ENCODE data around the gene NXPH4.

The NXPH4 gene

DNA sequence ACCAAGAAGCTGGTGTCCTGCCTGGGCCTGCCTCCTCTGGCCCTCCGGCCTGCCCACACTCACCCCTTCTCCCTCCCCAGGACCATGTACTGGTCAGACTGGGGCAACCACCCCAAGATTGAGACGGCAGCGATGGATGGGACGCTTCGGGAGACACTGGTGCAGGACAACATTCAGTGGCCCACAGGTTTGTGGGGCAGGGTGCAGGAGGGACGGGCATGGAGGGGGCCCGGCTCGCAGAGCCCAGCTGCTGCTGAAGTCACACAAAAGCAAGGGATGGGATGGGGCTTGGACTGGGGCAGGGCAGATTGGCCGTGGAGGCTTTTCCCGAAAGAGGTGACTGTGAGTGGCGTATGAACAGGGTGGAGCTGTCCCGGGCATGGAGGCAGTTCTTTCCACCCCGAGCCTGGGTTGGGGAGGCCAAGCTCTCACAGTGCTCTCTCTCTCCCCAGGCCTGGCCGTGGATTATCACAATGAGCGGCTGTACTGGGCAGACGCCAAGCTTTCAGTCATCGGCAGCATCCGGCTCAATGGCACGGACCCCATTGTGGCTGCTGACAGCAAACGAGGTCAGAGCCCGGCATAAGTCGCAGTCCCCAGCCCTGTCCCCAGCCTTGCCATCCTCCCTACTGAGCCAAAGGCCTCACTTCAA, 7.8 kb upstream of the NXPH4 start:
- H3K9me3 ChIP-seq, result no peaks in the 10 kb centered on the region
- TF ChIP-seq, protein P1, sequence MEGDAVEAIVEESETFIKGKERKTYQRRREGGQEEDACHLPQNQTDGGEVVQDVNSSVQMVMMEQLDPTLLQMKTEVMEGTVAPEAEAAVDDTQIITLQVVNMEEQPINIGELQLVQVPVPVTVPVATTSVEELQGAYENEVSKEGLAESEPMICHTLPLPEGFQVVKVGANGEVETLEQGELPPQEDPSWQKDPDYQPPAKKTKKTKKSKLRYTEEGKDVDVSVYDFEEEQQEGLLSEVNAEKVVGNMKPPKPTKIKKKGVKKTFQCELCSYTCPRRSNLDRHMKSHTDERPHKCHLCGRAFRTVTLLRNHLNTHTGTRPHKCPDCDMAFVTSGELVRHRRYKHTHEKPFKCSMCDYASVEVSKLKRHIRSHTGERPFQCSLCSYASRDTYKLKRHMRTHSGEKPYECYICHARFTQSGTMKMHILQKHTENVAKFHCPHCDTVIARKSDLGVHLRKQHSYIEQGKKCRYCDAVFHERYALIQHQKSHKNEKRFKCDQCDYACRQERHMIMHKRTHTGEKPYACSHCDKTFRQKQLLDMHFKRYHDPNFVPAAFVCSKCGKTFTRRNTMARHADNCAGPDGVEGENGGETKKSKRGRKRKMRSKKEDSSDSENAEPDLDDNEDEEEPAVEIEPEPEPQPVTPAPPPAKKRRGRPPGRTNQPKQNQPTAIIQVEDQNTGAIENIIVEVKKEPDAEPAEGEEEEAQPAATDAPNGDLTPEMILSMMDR (IDR thresholded peaks at IDR 0.05), result no peak
- H3K36me3 ChIP-seq, result peaks cover 73 to 91% (median 85%) of the 10 kb centered on the region in 3 donors
- no peaks in the 10 kb centered on the region for H3K27me3 ChIP-seq
- intact Hi-C loops (cut with DNase I; ENCODE audit: low total_unique reads), result no loop called here
- peak; percentile 33 to 81 for DNase-seq
- peak overlapping the region; percentile 6 to 34 for H3K27ac ChIP-seq
- peaks cover 0 to 21% (median 11%) of the 10 kb centered on the region in 4 donors for H3K4me1 ChIP-seq
- H3K4me3 ChIP-seq, result no peak overlapping the region

DNA sequence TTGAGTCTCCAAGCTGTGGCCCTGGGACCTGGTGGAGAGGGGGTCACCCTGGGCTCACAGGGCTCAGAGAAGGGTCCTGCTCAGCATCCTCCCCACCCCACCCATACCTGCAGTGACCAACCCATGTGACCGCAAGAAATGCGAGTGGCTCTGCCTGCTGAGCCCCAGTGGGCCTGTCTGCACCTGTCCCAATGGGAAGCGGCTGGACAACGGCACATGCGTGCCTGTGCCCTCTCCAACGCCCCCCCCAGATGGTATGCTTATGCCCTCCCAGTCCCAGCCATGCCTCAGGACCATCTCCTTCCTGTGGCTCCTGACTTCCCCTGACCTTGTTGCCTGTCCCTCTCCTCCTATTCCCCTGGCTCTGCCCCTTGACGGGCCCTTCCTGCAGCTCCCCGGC, 6.7 kb upstream of the NXPH4 start:
- intact Hi-C loops (cut with DNase I; ENCODE audit: low total_unique reads), result no loop called here
- H3K36me3 ChIP-seq, result peaks cover 61 to 79% (median 74%) of the 10 kb centered on the region in 3 donors
- TF ChIP-seq, protein P1 (IDR thresholded peaks at IDR 0.05), result no peak

GRCh38 chr12:57210461-57210860, 6.1 kb upstream of the NXPH4 start:
- no peaks in the 10 kb centered on the region for H3K9me3 ChIP-seq
- TF ChIP-seq, protein P1 (IDR thresholded peaks at IDR 0.05), result no peak
- DNase-seq, result peak in 1 of 2 donors; percentile 20
- no peak overlapping the region for H3K27ac ChIP-seq
- H3K4me1 ChIP-seq, result peaks cover 0 to 33% (median 23%) of the 10 kb centered on the region in 4 donors
- no peak overlapping the region for H3K4me3 ChIP-seq
- peaks cover 56 to 74% (median 68%) of the 10 kb centered on the region in 3 donors for H3K36me3 ChIP-seq
- intact Hi-C loops (cut with DNase I; ENCODE audit: low total_unique reads), result no loop called here
- peaks cover 0 to 9% of the 10 kb centered on the region in 2 donors for H3K27me3 ChIP-seq

More for the DNA sequence above, 6.7 kb upstream of the NXPH4 start:
- Histone ChIP-seq H3K9me3 (no peaks in the 10 kb centered on the region), H3K27me3 (peaks cover 0 to 4% of the 10 kb centered on the region in 2 donors), H3K4me1 (peaks cover 0 to 31% (median 20%) of the 10 kb centered on the region in 4 donors), H3K4me3 (no peak overlapping the region), H3K27ac (no peak overlapping the region)
- DNase-seq, result peak in 1 of 2 donors; percentile 21

- TF ChIP-seq, protein P1 (IDR thresholded peaks at IDR 0.05), result no peak
- Histone ChIP-seq H3K4me1 (peaks cover 0 to 39% (median 29%) of the 10 kb centered on the region in 4 donors), H3K27ac (peak overlapping the region; percentile 65 to 72), H3K27me3 (peaks cover 0 to 16% of the 10 kb centered on the region in 2 donors), H3K9me3 (no peaks in the 10 kb centered on the region), H3K4me3 (no peak overlapping the region), H3K36me3 (peaks cover 49 to 67% (median 62%) of the 10 kb centered on the region in 3 donors)
- intact Hi-C loops (cut with DNase I; ENCODE audit: low total_unique reads), result no loop called here
- peak in 1 of 2 donors; percentile 21 for DNase-seq
Observed at GRCh38 chr12:57210926-57211692, 5.5 kb upstream of the NXPH4 start.

GRCh38 chr12:57211791-57212700, 4.5 kb upstream of the NXPH4 start:
- TF ChIP-seq, protein P1 (IDR thresholded peaks at IDR 0.05), result no peak
- peak overlapping the region; percentile 65 to 72 for H3K27ac ChIP-seq
- peaks cover 40 to 58% (median 53%) of the 10 kb centered on the region in 3 donors for H3K36me3 ChIP-seq
- peaks cover 0 to 47% (median 36%) of the 10 kb centered on the region in 4 donors for H3K4me1 ChIP-seq
- H3K27me3 ChIP-seq, result peaks cover 3 to 24% of the 10 kb centered on the region in 2 donors
- no peaks in the 10 kb centered on the region for H3K9me3 ChIP-seq
- DNase-seq, result no peak
- intact Hi-C loops (cut with DNase I; ENCODE audit: low total_unique reads), result no loop called here
- H3K4me3 ChIP-seq, result no peak overlapping the region
